GM21367 (cell line): ENCODE measurements around the gene ZNF468.
"Not testable (repeated sequence)": the region's sequence is repeated elsewhere in the genome, so short reads cannot be mapped to it uniquely, and the experiment has no call there.

Source experiments
- ATAC-seq: cut with Tn5 transposase; IDR thresholded peaks from one replicate; pipeline ENCODE4 v1.9.1; 2021; ENCODE audit not compliant: unreplicated experiment

ZNF468 gene

DNA sequence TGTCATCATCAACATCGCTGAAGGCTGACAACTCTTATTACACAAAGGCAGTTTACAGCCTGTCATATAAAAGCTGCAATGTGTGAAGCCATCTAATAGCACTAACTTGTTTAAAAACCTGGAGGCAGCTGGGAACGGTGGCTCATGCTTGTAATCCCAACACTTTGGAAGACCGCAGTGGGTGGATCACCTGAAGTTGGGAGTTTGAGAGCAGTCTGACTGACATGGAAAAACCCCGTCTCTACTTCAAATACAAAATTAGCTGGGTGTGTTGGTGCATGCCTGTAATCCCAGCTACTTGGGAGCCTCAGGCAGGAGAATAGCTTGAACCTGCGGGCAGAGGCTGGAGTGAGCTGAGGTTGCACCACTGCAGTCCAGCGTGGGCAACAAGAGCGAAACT, 27.6 kb downstream of the ZNF468 start:
- not testable (repeated sequence) for ATAC-seq

DNA sequence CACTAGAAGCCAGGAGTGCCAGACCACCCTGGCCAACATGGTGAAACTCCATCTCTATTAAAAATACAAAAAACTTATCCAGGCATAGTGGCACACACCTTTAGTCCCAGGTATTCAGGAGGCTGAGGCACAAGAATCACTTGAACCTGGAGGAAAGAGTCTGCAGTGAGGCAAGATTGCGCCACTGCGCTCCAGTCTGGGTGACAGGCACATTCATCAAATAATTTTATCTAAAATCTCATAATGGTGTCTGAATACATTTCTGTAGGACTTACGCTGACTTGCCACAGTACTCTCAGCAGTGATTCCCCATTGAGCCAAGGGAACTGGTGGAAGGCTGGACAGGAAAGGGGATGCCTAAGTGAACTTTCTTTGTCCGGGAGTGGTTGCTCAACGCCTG, 31.7 kb downstream of the ZNF468 start:
- ATAC-seq, result no peak

DNA sequence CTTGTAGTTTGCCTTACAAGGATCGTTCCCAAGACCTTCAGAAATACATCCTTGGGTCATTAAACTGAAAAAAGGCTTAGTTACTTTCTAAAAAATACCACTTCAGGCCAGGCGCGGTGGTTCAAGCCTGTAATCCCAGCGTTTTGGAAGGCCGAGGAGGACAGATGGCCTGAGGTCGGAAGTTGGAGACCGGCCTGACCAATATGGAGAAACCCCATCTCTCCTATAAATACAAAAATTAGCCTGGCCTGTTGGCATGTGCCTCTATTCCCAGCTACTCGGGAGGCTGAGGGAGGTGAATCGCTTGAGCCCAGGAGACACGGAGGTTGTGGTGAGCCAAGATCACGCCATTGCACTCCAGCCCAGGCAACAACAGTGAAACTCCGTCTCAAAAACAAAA, 33.7 kb downstream of the ZNF468 start:
- no peak for ATAC-seq

DNA sequence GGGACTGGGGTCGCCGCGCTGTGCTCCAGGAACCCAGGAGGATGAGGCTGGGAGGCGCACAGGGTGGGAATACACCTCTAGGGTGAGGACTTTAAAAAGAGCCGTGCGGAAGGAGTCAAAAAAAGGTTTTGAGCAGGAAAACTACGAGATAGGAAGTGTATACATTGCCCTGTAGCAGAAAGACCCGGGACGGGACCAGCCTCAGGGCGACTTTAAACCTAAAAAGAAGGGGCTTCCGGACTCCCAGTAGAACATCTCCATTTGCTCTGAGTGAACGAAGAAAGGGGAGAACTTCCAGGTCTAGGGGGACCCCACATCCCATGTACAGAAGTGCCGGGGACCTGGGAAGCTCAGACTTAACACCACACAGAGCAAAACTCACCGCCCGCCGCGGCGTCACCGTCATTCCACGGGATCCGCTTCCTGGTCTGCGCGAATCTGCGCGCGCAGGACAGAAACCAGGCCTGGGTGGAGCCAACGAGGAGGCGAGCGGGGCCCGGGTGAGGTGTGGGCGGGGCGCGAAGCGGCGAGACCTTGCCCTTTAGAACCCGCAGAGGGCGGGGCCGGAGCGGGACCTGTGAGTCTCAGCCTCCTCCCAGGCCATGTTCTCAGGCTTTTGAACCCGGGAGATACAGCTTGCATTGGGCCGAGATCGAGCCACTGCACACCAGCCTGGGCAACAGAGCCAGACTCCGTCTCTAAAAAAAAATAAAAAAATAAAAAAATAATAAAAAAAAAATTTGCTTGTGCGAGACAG, 36.0 kb downstream of the ZNF468 start, which contains the start of gene ZNF28:
ZNF28 (minus strand) TSS at position 430 of the 757 bp plus-strand sequence. CDS start 3,675 bp downstream, outside the sequence.
- peak; percentile 84 for ATAC-seq

DNA sequence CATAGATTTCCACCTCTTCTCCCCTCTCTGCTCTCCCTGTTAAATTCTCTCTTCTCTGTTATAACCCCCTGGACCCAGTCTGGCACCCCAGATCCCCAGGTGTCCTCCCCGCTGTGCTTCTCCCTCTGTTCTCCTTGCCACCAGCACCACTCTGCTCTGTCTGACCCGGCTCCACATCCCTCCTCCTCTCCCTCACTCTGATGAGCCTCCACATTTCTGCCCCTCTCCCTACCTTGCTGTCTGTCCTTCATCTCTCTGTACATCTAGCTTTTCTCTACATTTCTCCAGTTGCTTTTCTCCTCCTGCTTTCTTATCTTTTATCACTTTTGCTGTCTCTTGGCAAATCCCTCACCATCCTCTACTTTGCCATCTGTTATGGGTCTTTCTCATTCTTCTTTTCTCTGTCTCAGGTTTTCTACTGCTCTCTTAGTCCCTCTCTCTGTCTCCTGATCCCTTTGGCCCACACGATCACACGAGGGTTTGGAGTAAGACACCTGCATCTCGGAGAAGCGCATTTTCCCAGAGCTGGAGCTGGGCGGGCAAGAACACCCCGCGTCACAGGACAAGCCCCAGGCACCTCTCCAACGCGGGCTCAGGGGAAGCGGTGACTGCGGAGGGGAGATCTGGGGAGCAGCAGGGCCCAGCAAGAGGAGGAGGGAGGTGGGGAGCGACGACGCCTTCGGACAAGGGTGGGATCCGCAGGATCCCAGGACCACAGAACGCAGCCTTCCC, 36.8 kb downstream of the ZNF468 start:
- peak; percentile 11 for ATAC-seq

DNA sequence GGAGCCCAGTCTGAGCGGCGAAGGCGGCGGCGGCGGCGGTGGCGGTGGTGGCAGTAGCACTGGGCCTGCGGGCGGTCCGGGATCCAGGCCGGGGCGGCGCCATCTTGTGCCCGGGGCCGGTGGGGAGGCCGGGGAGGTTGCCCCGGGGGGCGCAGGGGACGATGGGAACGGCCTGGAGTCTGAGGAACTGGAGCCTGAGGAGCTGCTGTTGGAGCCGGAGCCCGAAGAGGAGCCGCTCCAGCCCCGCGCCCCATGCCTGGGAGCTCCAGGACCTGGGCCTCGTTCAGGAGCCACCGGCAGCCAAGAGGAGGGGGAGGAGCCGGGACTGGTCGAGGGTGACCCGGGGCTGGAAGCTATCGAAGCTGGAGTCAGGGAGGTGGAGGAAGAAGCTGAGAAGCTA, 47.6 kb downstream of the ZNF468 start:
- ATAC-seq, result no peak

DNA sequence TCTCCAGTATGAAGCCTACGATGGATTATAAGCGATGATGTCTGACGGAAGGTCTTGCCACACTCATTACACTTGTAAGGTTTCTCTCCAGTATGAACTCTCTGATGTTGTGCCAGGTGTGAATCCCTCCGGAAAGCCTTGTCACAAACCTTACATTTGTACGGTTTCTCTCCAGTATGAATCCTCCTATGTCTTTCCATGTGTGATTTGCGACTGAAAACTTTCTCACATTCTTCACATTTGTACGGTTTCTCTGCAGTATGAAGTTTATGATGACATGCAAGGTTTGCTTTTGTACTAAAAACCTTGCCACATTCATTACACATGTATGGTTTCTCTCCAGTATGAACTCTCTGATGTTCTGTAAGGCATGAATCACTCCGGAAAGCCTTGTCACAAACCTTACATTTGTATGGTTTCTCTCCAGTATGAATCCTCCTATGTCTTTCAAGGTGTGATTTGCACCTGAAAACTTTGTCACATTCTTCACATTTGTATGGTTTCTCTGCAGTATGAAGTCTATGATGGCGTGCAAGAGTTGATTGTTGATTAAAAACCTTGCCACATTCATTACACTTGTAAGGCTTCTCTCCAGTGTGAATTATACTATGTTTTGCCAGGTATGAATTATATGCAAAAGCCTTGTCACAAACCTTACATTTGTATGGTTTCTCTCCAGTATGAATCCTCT, 57.3 kb downstream of the ZNF468 start:
- not testable (repeated sequence) for ATAC-seq

DNA sequence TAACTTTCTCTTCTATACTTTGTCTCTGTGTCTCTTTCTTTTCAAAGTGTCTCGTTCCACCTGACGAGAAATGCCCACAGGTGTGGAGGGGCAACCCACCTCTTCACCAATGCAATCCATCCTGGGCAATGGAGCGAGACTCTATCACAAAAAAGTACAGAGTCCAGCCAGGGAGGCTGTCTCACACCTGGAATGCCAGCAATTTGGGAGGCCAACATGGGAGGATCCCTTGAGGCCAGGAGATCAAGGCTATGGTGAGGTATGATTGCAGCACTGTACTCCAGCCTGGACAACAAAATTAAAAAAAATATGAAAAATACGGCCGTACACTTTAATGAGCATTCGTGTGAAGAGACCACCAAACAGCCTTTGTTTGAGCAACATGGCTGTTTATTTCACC, 68.0 kb downstream of the ZNF468 start:
- ATAC-seq, result no peak
